Measurements from ENCODE around the gene MATN4. TPM values are rescaled to one million over a fixed set of nuclear protein-coding genes. Genes with fewer than 3 reads are reported as not detected.

Gene MATN4
- total RNA-seq, 1 experiment from 2014 or later, result 0.64 TPM

GRCh38 chr20:45355209-45356084 is 47.3 kb upstream of the MATN4 start:
- no peak overlapping the region for H3K4me3 ChIP-seq (replicated peaks in 1 of 2; ENCODE audit: low read depth in 1 of 2, low read length in 2 of 2)
- no peaks in the 10 kb centered on the region for H3K36me3 ChIP-seq (ENCODE audit: control insufficient read depth in 1 of 2, insufficient read depth in 2 of 2, low read length in 2 of 2)
- CTCF ChIA-PET, result interaction anchor here (0.8 to 1.4 kb wide), 2 partner anchors 65 to 81 kb away, joined by 3 to 7 read pairs; no protein-coding TSS in a partner anchor
- POLR2A ChIA-PET, result interaction anchor here (1.0 to 1.2 kb wide), 2 partner anchors 8 to 23 kb away, joined by 4 read pairs; partner anchors contain the start of gene TP53TG5
- RAD21 ChIA-PET (ENCODE audit: low non-redundant PET in 1 of 2, low total read pairs in 2 of 2, uncharacterized antibody in 2 of 2, unreplicated experiment in 2 of 2), result interaction anchor here in 1 of 2 experiments (0.7 to 1.0 kb wide), 2 partner anchors 11 to 81 kb away, joined by 3 read pairs; no protein-coding TSS in a partner anchor
- H4K20me1 ChIP-seq (ENCODE audit: insufficient read depth), result no peaks in the 10 kb centered on the region
- peaks cover 50 to 61% of the 10 kb centered on the region in 2 experiments for H3K4me1 ChIP-seq (ENCODE audit: control insufficient read depth in 1 of 2, insufficient read depth in 2 of 2, low read length in 2 of 2)
- DNase-seq (ENCODE audit: low read depth, low spot score) (no peak), ATAC-seq (peak; percentile 48)
- no peaks in the 10 kb centered on the region for H3K27me3 ChIP-seq (ENCODE audit: insufficient read depth, low read length)
- TF ChIP-seq, protein P1, sequence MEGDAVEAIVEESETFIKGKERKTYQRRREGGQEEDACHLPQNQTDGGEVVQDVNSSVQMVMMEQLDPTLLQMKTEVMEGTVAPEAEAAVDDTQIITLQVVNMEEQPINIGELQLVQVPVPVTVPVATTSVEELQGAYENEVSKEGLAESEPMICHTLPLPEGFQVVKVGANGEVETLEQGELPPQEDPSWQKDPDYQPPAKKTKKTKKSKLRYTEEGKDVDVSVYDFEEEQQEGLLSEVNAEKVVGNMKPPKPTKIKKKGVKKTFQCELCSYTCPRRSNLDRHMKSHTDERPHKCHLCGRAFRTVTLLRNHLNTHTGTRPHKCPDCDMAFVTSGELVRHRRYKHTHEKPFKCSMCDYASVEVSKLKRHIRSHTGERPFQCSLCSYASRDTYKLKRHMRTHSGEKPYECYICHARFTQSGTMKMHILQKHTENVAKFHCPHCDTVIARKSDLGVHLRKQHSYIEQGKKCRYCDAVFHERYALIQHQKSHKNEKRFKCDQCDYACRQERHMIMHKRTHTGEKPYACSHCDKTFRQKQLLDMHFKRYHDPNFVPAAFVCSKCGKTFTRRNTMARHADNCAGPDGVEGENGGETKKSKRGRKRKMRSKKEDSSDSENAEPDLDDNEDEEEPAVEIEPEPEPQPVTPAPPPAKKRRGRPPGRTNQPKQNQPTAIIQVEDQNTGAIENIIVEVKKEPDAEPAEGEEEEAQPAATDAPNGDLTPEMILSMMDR (IDR thresholded peaks at IDR 0.05 in 2 of 3, conservative IDR thresholded peaks at IDR 0.05 in 1 of 3; ENCODE audit: borderline replicate concordance in 1 of 3, insufficient read depth in 1 of 3, low read depth in 2 of 3, low read length in 2 of 3), result no peak
- TF ChIP-seq ZNF274 (IDR thresholded peaks at IDR 0.05; ENCODE audit: low read depth, low read length) (no peak), ZFX (IDR thresholded peaks at IDR 0.05) (no peak), EZH2phosphoT487 (IDR thresholded peaks at IDR 0.05; ENCODE audit: borderline replicate concordance) (no peak), TCF7L2 (IDR thresholded peaks at IDR 0.05; ENCODE audit: borderline replicate concordance, extremely low read depth, insufficient read depth, insufficient read length) (peak; percentile 50), CEBPB (IDR thresholded peaks at IDR 0.05; ENCODE audit: low read depth) (peak; percentile 45; the same call in 1 of the 2 replicates), FOSL1 (IDR thresholded peaks at IDR 0.05; ENCODE audit: low read depth) (peak; percentile 58), SRF (IDR thresholded peaks at IDR 0.05; ENCODE audit: low read depth) (no peak), ELF1 (IDR thresholded peaks at IDR 0.05; ENCODE audit: borderline replicate concordance, low read depth) (no peak), EGR1 (IDR thresholded peaks at IDR 0.05; ENCODE audit: low read depth) (no peak), EZH2 (IDR thresholded peaks at IDR 0.05) (no peak), SIN3A (IDR thresholded peaks at IDR 0.05; ENCODE audit: low read depth) (0 out of 2 replicates have a peak, but pooled peaks have one; percentile 29), RAD21 (IDR thresholded peaks at IDR 0.05; ENCODE audit: low read depth) (no peak), CBX3 (IDR thresholded peaks at IDR 0.05; ENCODE audit: low read depth) (no peak), SP1 (IDR thresholded peaks at IDR 0.05; ENCODE audit: low read depth) (peak; percentile 33; the same call in 1 of the 2 replicates), JUND (IDR thresholded peaks at IDR 0.05) (peak; percentile 62), POLR2AphosphoS5 (IDR thresholded peaks at IDR 0.05; ENCODE audit: low read depth, low read length) (no peak)
- TF ChIP-seq, protein P2, sequence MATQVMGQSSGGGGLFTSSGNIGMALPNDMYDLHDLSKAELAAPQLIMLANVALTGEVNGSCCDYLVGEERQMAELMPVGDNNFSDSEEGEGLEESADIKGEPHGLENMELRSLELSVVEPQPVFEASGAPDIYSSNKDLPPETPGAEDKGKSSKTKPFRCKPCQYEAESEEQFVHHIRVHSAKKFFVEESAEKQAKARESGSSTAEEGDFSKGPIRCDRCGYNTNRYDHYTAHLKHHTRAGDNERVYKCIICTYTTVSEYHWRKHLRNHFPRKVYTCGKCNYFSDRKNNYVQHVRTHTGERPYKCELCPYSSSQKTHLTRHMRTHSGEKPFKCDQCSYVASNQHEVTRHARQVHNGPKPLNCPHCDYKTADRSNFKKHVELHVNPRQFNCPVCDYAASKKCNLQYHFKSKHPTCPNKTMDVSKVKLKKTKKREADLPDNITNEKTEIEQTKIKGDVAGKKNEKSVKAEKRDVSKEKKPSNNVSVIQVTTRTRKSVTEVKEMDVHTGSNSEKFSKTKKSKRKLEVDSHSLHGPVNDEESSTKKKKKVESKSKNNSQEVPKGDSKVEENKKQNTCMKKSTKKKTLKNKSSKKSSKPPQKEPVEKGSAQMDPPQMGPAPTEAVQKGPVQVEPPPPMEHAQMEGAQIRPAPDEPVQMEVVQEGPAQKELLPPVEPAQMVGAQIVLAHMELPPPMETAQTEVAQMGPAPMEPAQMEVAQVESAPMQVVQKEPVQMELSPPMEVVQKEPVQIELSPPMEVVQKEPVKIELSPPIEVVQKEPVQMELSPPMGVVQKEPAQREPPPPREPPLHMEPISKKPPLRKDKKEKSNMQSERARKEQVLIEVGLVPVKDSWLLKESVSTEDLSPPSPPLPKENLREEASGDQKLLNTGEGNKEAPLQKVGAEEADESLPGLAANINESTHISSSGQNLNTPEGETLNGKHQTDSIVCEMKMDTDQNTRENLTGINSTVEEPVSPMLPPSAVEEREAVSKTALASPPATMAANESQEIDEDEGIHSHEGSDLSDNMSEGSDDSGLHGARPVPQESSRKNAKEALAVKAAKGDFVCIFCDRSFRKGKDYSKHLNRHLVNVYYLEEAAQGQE (IDR thresholded peaks at IDR 0.05; ENCODE audit: low read depth), result no peak
- H2AFZ ChIP-seq (ENCODE audit: low read depth, low read length, poor library complexity, severe bottlenecking), result no peak overlapping the region
- no peaks in the 10 kb centered on the region for H3K9me3 ChIP-seq (ENCODE audit: control insufficient read depth in 1 of 2, insufficient read depth in 1 of 2, low read depth in 1 of 2, low read length in 2 of 2)
- H3K4me2 ChIP-seq (ENCODE audit: low read length), result peak overlapping the region; percentile 49
- intact Hi-C loops (cut with micrococcal nuclease), result no loop called here
- no TSS peak for BruUV-seq (replicated peaks)
- no peak overlapping the region for H3K27ac ChIP-seq (ENCODE audit: low read depth, low read length)
- H3K79me2 ChIP-seq (ENCODE audit: insufficient read depth, low read length), result no peaks in the 10 kb centered on the region
- no peaks in the 10 kb centered on the region for H3K9me2 ChIP-seq (ENCODE audit: insufficient read depth)
- no peak overlapping the region for H3K9ac ChIP-seq (ENCODE audit: low read length)
